HEK293 (cell line): ENCODE measurements around the gene DNAJC6.

ENCODE experiments used
- CTCF ChIP-seq: fragments of 450-650 bp; formaldehyde crosslinking; IDR thresholded peaks from 2 replicates; pipeline ENCODE4 v1.5.1; 2016; ENCODE audit warnings: missing biosample characterization, missing genetic modification characterization
- GLI2 ChIP-seq: fragments of 450-650 bp; formaldehyde crosslinking; IDR thresholded peaks from 2 replicates; pipeline ENCODE4; 2017; ENCODE audit warnings: missing biosample characterization, missing genetic modification characterization, low read depth, borderline replicate concordance
- TCF7L2 ChIP-seq: IDR thresholded peaks from 2 replicates; pipeline ENCODE4 v1.6.1; 2011; ENCODE audit warnings: low read depth, mild to moderate bottlenecking, inconsistent platforms, low read length, moderate library complexity, borderline replicate concordance
- YY1 ChIP-seq: fragments of 450-650 bp; formaldehyde crosslinking; IDR thresholded peaks from 2 replicates; pipeline ENCODE4 v1.5.1; 2018; ENCODE audit warnings: missing biosample characterization, missing genetic modification characterization
- ZBTB49 ChIP-seq: fragments of 450-650 bp; formaldehyde crosslinking; IDR thresholded peaks from 2 replicates; pipeline ENCODE4 v1.5.1; 2016; ENCODE audit warnings: missing biosample characterization, missing genetic modification characterization, low read depth
- ZNF16 ChIP-seq: fragments of 450-650 bp; formaldehyde crosslinking; IDR thresholded peaks from 2 replicates; pipeline ENCODE4 v1.5.1; 2016; ENCODE audit warnings: low read depth, missing biosample characterization, missing genetic modification characterization
- ZNF19 ChIP-seq: fragments of 450-650 bp; formaldehyde crosslinking; IDR thresholded peaks from 2 replicates; pipeline ENCODE4; 2016; ENCODE audit warnings: missing biosample characterization, missing genetic modification characterization, low read depth
- ZNF341 ChIP-seq: fragments of 450-650 bp; formaldehyde crosslinking; IDR thresholded peaks from 2 replicates; pipeline ENCODE4; 2016; ENCODE audit warnings: low read depth, missing biosample characterization, missing genetic modification characterization
- ZNF426 ChIP-seq: fragments of 450-650 bp; formaldehyde crosslinking; IDR thresholded peaks from 2 replicates; pipeline ENCODE4 v1.5.1; 2017; ENCODE audit warnings: missing biosample characterization, missing genetic modification characterization, mild to moderate bottlenecking, inconsistent platforms, moderate library complexity
- ZNF558 ChIP-seq: fragments of 450-650 bp; formaldehyde crosslinking; IDR thresholded peaks from 2 replicates; pipeline ENCODE4 v1.5.1; 2016; ENCODE audit warnings: missing biosample characterization, missing genetic modification characterization

- TF ChIP-seq CTCF (tag by site-specific recombination) (no peak), ZNF426 (tag by site-specific recombination) (no peak), TCF7L2 (no peak), YY1 (tag by site-specific recombination) (no peak), GLI2 (tag by site-specific recombination) (no peak), ZNF19 (no peak), ZNF558 (tag by site-specific recombination) (no peak), ZBTB49 (tag by site-specific recombination) (no peak), ZNF341 (tag by site-specific recombination) (no peak), ZNF16 (no peak)
These were observed 88.7 kb downstream of the DNAJC6 start for GRCh38 chr1:65398083-65398482.
